H1 (cell line): ENCODE measurements around the gene HMGA1. TPM values are rescaled to one million over a fixed set of nuclear protein-coding genes. Genes with fewer than 3 reads are reported as not detected.

Experiments
- CTCF ChIA-PET: fragments of 300-600 bp; sonication (Branson Sonifier 250); formaldehyde crosslinking; loops from one replicate; lab custom pipeline; 2021; ENCODE audit not compliant: partially characterized antibody; lab: Charles Lee
- POLR2A ChIA-PET: fragments of 300-600 bp; sonication (Branson Sonifier 250); formaldehyde crosslinking; loops from one replicate; lab custom pipeline; 2021; ENCODE audit warnings: inconsistent platforms; ENCODE audit not compliant: partially characterized antibody; lab: Charles Lee
- DNase-seq, 2 experiments: peaks; one replicate each; pipeline versions ENCODE4 v3.0.0 to v3.0.0-alpha.2; 2010 to 2022; ENCODE audit warnings: low spot score in 2 of 2, low read depth in 1 of 2, mixed read lengths in 1 of 2
- FAIRE-seq: peaks from 2 replicates; lab custom pipeline; 2011; peaks lifted over from hg19 to GRCh38; lab: Jason Lieb, UNC
- H2AFZ ChIP-seq: 2 replicates; pipeline ENCODE4 v1.8.1; 2012; ENCODE audit warnings: low read length, inconsistent platforms
- H2AK5ac ChIP-seq: 2 replicates; pipeline ENCODE4 v1.6.1; 2013; ENCODE audit warnings: low read depth, low read length
- H2BK120ac ChIP-seq: replicated peaks from 2 replicates; pipeline ENCODE3; 2013; ENCODE audit warnings: low read depth, low read length, inconsistent platforms
- H2BK12ac ChIP-seq: 2 replicates; pipeline ENCODE4 v1.6.1; 2013; ENCODE audit warnings: low read depth, low read length
- H2BK15ac ChIP-seq: 2 replicates; pipeline ENCODE4 v1.6.1; 2013; ENCODE audit warnings: low read length
- H2BK20ac ChIP-seq: 2 replicates; pipeline ENCODE4 v1.6.1; 2013; ENCODE audit warnings: low read length
- H2BK5ac ChIP-seq: 2 replicates; pipeline ENCODE4 v1.6.1; 2013; ENCODE audit warnings: low read depth, low read length
- H3K14ac ChIP-seq: 2 replicates; pipeline ENCODE4 v1.6.1; 2013; ENCODE audit warnings: inconsistent platforms; ENCODE audit not compliant: insufficient read length
- H3K18ac ChIP-seq: 2 replicates; pipeline ENCODE4 v1.6.1; 2013; ENCODE audit warnings: low read length; ENCODE audit errors: extremely low read depth
- H3K23ac ChIP-seq: 2 replicates; pipeline ENCODE4 v1.6.1; 2013; ENCODE audit warnings: inconsistent platforms; ENCODE audit not compliant: insufficient read length
- H3K23me2 ChIP-seq: 2 replicates; pipeline ENCODE4 v1.6.1; 2013; ENCODE audit warnings: low read depth, low read length
- H3K27ac ChIP-seq: 2 replicates; pipeline ENCODE4 v1.6.1; 2011; ENCODE audit warnings: low read depth, low read length, inconsistent platforms
- H3K27me3 ChIP-seq, 4 experiments: replicated peaks in 1 of 4; 1 replicate in 1 of 4; 2 replicates in 3 of 4; pipeline versions ENCODE4 v1.6.1 to v1.8.1; 2011 to 2013; ENCODE audit warnings: low read length in 3 of 4, mild to moderate bottlenecking in 3 of 4, inconsistent platforms in 2 of 4, mixed read lengths in 2 of 4, moderate library complexity in 1 of 4; ENCODE audit not compliant: control insufficient read depth in 3 of 4, insufficient read depth in 3 of 4; ENCODE audit errors: extremely low read depth in 1 of 4
- H3K36me3 ChIP-seq, 4 experiments: 2 replicates each; pipeline versions ENCODE4 v1.6.1 to v1.8.1; 2011 to 2013; ENCODE audit warnings: mild to moderate bottlenecking in 4 of 4, low read length in 3 of 4, moderate library complexity in 2 of 4, control low read depth in 1 of 4, inconsistent platforms in 1 of 4; ENCODE audit not compliant: insufficient read depth in 4 of 4, control insufficient read depth in 2 of 4
- H3K4ac ChIP-seq: replicated peaks from 2 replicates; pipeline ENCODE3; 2013; ENCODE audit warnings: low read length, low read depth, mixed read lengths, inconsistent platforms; ENCODE audit not compliant: insufficient read length
- H3K4me1 ChIP-seq, 4 experiments: replicated peaks in 1 of 4; 1 replicate in 1 of 4; 2 replicates in 3 of 4; pipeline versions ENCODE4 v1.6.1 to v1.8.1; 2011 to 2013; ENCODE audit warnings: low read length in 3 of 4, inconsistent platforms in 2 of 4, mixed read lengths in 1 of 4; ENCODE audit not compliant: insufficient read depth in 4 of 4, control insufficient read depth in 3 of 4
- H3K4me2 ChIP-seq, 2 experiments: 2 replicates each; pipeline versions ENCODE4 v1.6.1 to v1.8.1; 2011 to 2013; ENCODE audit warnings: low read depth in 2 of 2, low read length in 2 of 2, control low read depth in 1 of 2, inconsistent platforms in 1 of 2, mild to moderate bottlenecking in 1 of 2; ENCODE audit not compliant: insufficient read depth in 1 of 2
- H3K4me3 ChIP-seq, 4 experiments: fragments of 200-600, 300-600 bp in 1 of 4; sonication (generic), shearing (Covaris generic), sonication (Bioruptor Twin) in 1 of 4; 2 replicates each; pipeline versions ENCODE4 v1.5.1 to v1.8.1; 2011 to 2016; ENCODE audit warnings: low read length in 4 of 4, low read depth in 3 of 4, control low read depth in 2 of 4, inconsistent platforms in 2 of 4, mild to moderate bottlenecking in 2 of 4, mixed read lengths in 1 of 4, moderate library complexity in 1 of 4; ENCODE audit not compliant: insufficient read depth in 2 of 4; ENCODE audit errors: extremely low read depth in 1 of 4
- H3K56ac ChIP-seq: replicated peaks from 2 replicates; pipeline ENCODE3; 2013; ENCODE audit warnings: low read depth, mild to moderate bottlenecking, mixed read lengths, low read length, inconsistent platforms; ENCODE audit not compliant: insufficient read length
- H3K79me1 ChIP-seq: 2 replicates; pipeline ENCODE4 v1.6.1; 2013; ENCODE audit warnings: low read depth, low read length, control low read depth
- H3K79me2 ChIP-seq, 2 experiments: 2 replicates each; pipeline versions ENCODE4 v1.6.1 to v1.8.1; 2012 to 2013; ENCODE audit warnings: low read length in 2 of 2, mild to moderate bottlenecking in 2 of 2, inconsistent platforms in 1 of 2; ENCODE audit not compliant: insufficient read depth in 2 of 2, control insufficient read depth in 1 of 2
- H3K9ac ChIP-seq, 4 experiments: replicated peaks in 1 of 4; 1 replicate in 1 of 4; 2 replicates in 3 of 4; pipeline versions ENCODE4 v1.6.1 to v1.8.1; 2011 to 2013; ENCODE audit warnings: low read depth in 3 of 4, low read length in 3 of 4, control low read depth in 2 of 4, mild to moderate bottlenecking in 2 of 4, moderate library complexity in 2 of 4, inconsistent platforms in 1 of 4; ENCODE audit errors: extremely low read depth in 1 of 4
- H3K9me3 ChIP-seq, 2 experiments: 2 replicates each; pipeline versions ENCODE4 v1.6.1 to v1.8.1; 2012 to 2013; ENCODE audit warnings: mild to moderate bottlenecking in 2 of 2, moderate library complexity in 2 of 2, control low read depth in 1 of 2, inconsistent platforms in 1 of 2, low read depth in 1 of 2, low read length in 1 of 2, mixed read lengths in 1 of 2; ENCODE audit not compliant: insufficient read depth in 2 of 2
- H4K20me1 ChIP-seq, 2 experiments: replicated peaks in 1 of 2; 2 replicates each; pipeline versions ENCODE3 to v1.8.1; 2011 to 2013; ENCODE audit warnings: inconsistent platforms in 2 of 2, low read length in 2 of 2, mild to moderate bottlenecking in 1 of 2; ENCODE audit not compliant: insufficient read depth in 2 of 2, control insufficient read depth in 1 of 2
- H4K5ac ChIP-seq: 2 replicates; pipeline ENCODE4 v1.6.1; 2013; ENCODE audit warnings: low read length, low read depth, mixed read lengths, inconsistent platforms; ENCODE audit not compliant: insufficient read length
- H4K8ac ChIP-seq: 2 replicates; pipeline ENCODE4 v1.8.0; 2013; ENCODE audit warnings: mild to moderate bottlenecking, moderate library complexity, low read length, inconsistent platforms; ENCODE audit not compliant: insufficient read depth; ENCODE audit errors: extremely low read depth
- H4K91ac ChIP-seq: replicated peaks from 2 replicates; pipeline ENCODE3; 2013; ENCODE audit warnings: low read length, mixed read lengths, inconsistent platforms; ENCODE audit not compliant: insufficient read length
- ASH2L ChIP-seq: fragments of 200-600, 300-600 bp; sonication (generic); IDR thresholded peaks from one replicate; pipeline ENCODE4 v1.7.1; 2017; ENCODE audit warnings: low read length
- CBX8 ChIP-seq: fragments of 300-800, 300-1000 bp; sonication (generic); IDR thresholded peaks from 2 replicates; pipeline ENCODE4 v1.7.1; 2016; ENCODE audit warnings: low read depth, low read length, borderline replicate concordance
- CEBPB ChIP-seq: IDR thresholded peaks from 2 replicates; pipeline ENCODE4 v1.6.1; 2012; ENCODE audit warnings: low read depth, low read length
- CHD2 ChIP-seq: IDR thresholded peaks from 2 replicates; pipeline ENCODE4 v1.6.1; 2012; ENCODE audit warnings: low read length, improper control_type of control experiment
- E2F6 ChIP-seq: IDR thresholded peaks from 2 replicates; pipeline ENCODE4 v1.6.1; 2012; ENCODE audit warnings: inconsistent platforms
- EGR1 ChIP-seq: IDR thresholded peaks from 2 replicates; pipeline ENCODE4 v1.6.1; 2011; ENCODE audit warnings: low read depth, low read length, borderline replicate concordance
- GTF2F1 ChIP-seq: IDR thresholded peaks from 2 replicates; pipeline ENCODE4 v1.6.1; 2012; ENCODE audit warnings: low read depth, low read length, improper control_type of control experiment, borderline replicate concordance
- JUND ChIP-seq: IDR thresholded peaks from 2 replicates; pipeline ENCODE4 v1.6.1; 2011; ENCODE audit warnings: mild to moderate bottlenecking, improper control_type of control experiment, low read length
- NRF1 ChIP-seq: IDR thresholded peaks from 2 replicates; pipeline ENCODE4 v1.6.1; 2011; ENCODE audit warnings: mild to moderate bottlenecking, low read depth, low read length, improper control_type of control experiment
- SAP30 ChIP-seq: fragments of 300-600 bp; sonication (generic); IDR thresholded peaks from 2 replicates; pipeline ENCODE4 v1.7.1; 2012; ENCODE audit warnings: low read length, moderate library complexity, mild to moderate bottlenecking, inconsistent platforms; ENCODE audit not compliant: insufficient read depth, insufficient replicate concordance
- YY1 ChIP-seq: IDR thresholded peaks from 2 replicates; pipeline ENCODE4 v1.6.1; 2011; ENCODE audit warnings: low read depth, mild to moderate bottlenecking, low read length
- WGBS, 2 experiments: shearing (Covaris generic) in 1 of 2; methylation state at CpG; one replicate each; pipeline versions ENCODE4 v1.1.6 to v1.1.7; 2013 to 2015; ENCODE audit warnings: low lambda C conversion rate in 2 of 2, mixed read lengths in 2 of 2, inconsistent platforms in 1 of 2, low coverage in 1 of 2, missing lambda C conversion rate in 1 of 2; ENCODE audit not compliant: insufficient replicate concordance in 2 of 2, insufficient coverage in 1 of 2, insufficient read length in 1 of 2; ENCODE audit errors: extremely low coverage in 1 of 2, missing lambda C conversion rate in 1 of 2; 5-methylcytosine and 5-hydroxymethylcytosine counted together
- polyA plus RNA-seq, 7 experiments: library from polyadenylated mRNA; depleted of rRNA in 3 of 7; stranded (reverse) in 5 of 7; unstranded in 2 of 7; fragments of >200 nt in 5 of 7; fragments of 200-250 nt in 2 of 7; gene quantifications; 1 replicate in 5 of 7; 2 replicates in 1 of 7; 4 replicates in 1 of 7; pipeline versions ENCODE4 v1.2.1 to v1.2.3, GENCODE V29; 2011 to 2013; ENCODE audit warnings: missing spikeins in 2 of 7, mixed read lengths in 2 of 7
- total RNA-seq: library from RNA; stranded (reverse); fragmentation: NEBNext Ultra II Directional; extraction: Animal tissue kit (Norgen Biotek cat#: 25700); gene quantifications from 2 replicates; pipeline ENCODE4 v1.2.1, GENCODE V29; 2021
- TF ChIP-seq, protein P1 (sequence below): IDR thresholded peaks from 2 replicates; pipeline ENCODE4 v1.6.1; 2012; ENCODE audit warnings: low read length, inconsistent platforms

Gene HMGA1
- total and polyA plus RNA-seq, 2 of the 8 experiments (the other 6 are each of a cell fraction or from before 2014, with no cell fraction given): 1,557 to 2,636 TPM

DNA sequence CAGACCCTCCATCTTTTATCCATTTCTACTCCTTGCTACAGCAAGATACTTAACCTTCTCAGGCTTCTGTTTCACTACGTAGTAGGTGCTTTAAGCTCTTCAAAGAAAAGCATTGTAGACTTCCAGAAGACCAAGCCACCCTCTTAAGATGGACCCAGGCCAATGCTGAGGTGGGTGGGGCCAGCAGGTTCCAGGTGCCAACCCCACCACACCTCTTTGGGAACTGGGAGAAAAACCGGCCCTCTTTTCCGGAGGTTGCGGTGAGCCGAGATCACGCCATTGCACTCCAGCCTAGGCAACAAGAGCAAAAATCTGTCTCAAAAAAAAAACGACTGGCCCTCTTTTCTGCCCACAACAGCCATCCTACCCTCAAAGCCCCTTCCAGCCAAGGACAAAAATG lies 10.6 kb upstream of the HMGA1 start:
- Histone ChIP-seq H3K4me1 (peaks cover 10 to 37% (median 30%) of the 10 kb centered on the region in 4 experiments), H2BK15ac (no peak overlapping the region), H3K9ac (no peak overlapping the region), H3K14ac (no peak overlapping the region), H3K27ac (no peak overlapping the region; the same call in 1 of the 2 replicates), H3K4ac (peak overlapping the region; percentile 58), H3K4me2 (peak overlapping the region; percentile 50 to 53; a peak in 1 of 4 replicates), H2AFZ (no peak overlapping the region), H3K9me3 (no peaks in the 10 kb centered on the region), H4K8ac (no peak overlapping the region), H2BK12ac (peak overlapping the region; percentile 95), H4K91ac (peak overlapping the region; percentile 95), H3K36me3 (no peaks in the 10 kb centered on the region), H4K5ac (no peak overlapping the region), H2BK5ac (peak overlapping the region; percentile 100), H2BK20ac (peak overlapping the region; percentile 98; the same call in 1 of the 2 replicates), H4K20me1 (no peaks in the 10 kb centered on the region), H2BK120ac (peak overlapping the region; percentile 47), H3K4me3 (no peak overlapping the region), H2AK5ac (peak overlapping the region; percentile 61; the same call in 1 of the 2 replicates), H3K79me2 (no peaks in the 10 kb centered on the region), H3K23me2 (peaks cover 4% of the 10 kb centered on the region; the same call in 1 of the 2 replicates), H3K27me3 (no peaks in the 10 kb centered on the region), H3K18ac (peak overlapping the region; percentile 99), H3K56ac (no peak overlapping the region), H3K79me1 (no peaks in the 10 kb centered on the region), H3K23ac (no peak overlapping the region)
- ChIA-PET CTCF (interaction anchor here (0.6 to 2.6 kb wide), 7 partner anchors 20 to 489 kb away, joined by 3 to 21 read pairs (median 3); no protein-coding TSS in a partner anchor), POLR2A (interaction anchor here (0.7 to 9.0 kb wide), 14 partner anchors 7 to 568 kb away, joined by 3 to 191 read pairs (median 8); partner anchors contain the start of genes HMGA1 and SMIM29)
- no peak for FAIRE-seq
- WGBS, 2 experiments: 64% methylated on average over 7 of the region's 7 CpGs; no CpG with 5 or more reads in 1 of the 2 experiments
- no peak for DNase-seq
- TF ChIP-seq CHD2 (no peak), JUND (no peak), SAP30 (no peak), YY1 (no peak), CEBPB (no peak), CBX8 (no peak), GTF2F1 (no peak), NRF1 (no peak), E2F6 (no peak), EGR1 (no peak), ASH2L (no peak)
- TF ChIP-seq, protein P1, sequence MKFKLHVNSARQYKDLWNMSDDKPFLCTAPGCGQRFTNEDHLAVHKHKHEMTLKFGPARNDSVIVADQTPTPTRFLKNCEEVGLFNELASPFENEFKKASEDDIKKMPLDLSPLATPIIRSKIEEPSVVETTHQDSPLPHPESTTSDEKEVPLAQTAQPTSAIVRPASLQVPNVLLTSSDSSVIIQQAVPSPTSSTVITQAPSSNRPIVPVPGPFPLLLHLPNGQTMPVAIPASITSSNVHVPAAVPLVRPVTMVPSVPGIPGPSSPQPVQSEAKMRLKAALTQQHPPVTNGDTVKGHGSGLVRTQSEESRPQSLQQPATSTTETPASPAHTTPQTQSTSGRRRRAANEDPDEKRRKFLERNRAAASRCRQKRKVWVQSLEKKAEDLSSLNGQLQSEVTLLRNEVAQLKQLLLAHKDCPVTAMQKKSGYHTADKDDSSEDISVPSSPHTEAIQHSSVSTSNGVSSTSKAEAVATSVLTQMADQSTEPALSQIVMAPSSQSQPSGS: no peak
